Activated T-cell treated with anti-CD3 and anti-CD28 coated beads, Interleukin-2, amount 50 U/mL, for 48 hours (primary cell): Measurements from ENCODE around the gene SLC17A4.

ENCODE experiments used
- DNase-seq, 2 experiments: peaks; one replicate each; pipeline ENCODE4 v3.0.0-alpha.2; 2020

Gene SLC17A4

GRCh38 chr6:25830458-25830857 is 75.9 kb downstream of the SLC17A4 start:
- DNase-seq: no peak
